Lower leg skin (tissue), 4 donors: ENCODE results near the gene DAGLA. TPM values are rescaled to one million over a fixed set of nuclear protein-coding genes. Genes with fewer than 3 reads are reported as not detected.

Source experiments
- DNase-seq, 2 donors: peaks; one replicate each; pipeline ENCODE4 v3.0.0-alpha.2; 2019; ENCODE audit warnings: low spot score in 2 of 2
- H3K4me3 ChIP-seq: fragments of 200-600 bp; sonication (generic); 2 replicates; pipeline ENCODE4 v1.5.1; 2017; ENCODE audit warnings: mild to moderate bottlenecking, low read depth; ENCODE audit not compliant: poor library complexity, severe bottlenecking
- POLR2A ChIP-seq, 2 donors: fragments of 450-650 bp; IDR thresholded peaks; one replicate each; pipeline ENCODE4 v1.6.1; 2016 to 2017; ENCODE audit warnings: antibody characterized with exemption in 2 of 2, mild to moderate bottlenecking in 1 of 2, moderate library complexity in 1 of 2
- WGBS, 2 donors: methylation state at CpG; one replicate each; pipeline ENCODE4 v1.1.5; 2018; 5-methylcytosine and 5-hydroxymethylcytosine counted together
- intact Hi-C: fragments of 100-400 bp; cut with DNase I; formaldehyde crosslinking; loops from one replicate; pipeline ENCODE4 v1.15.0; 2023; ENCODE audit warnings: low total_unique reads
- total RNA-seq, 4 donors: library from RNA; depleted of rRNA; stranded (reverse); fragments of >200 nt; gene quantifications; one replicate each; pipeline ENCODE4 v1.1.0, GENCODE V29; 2016
- TF ChIP-seq, protein P1 (sequence below), 3 donors: fragments of 450-650 bp; IDR thresholded peaks; one replicate each; pipeline ENCODE4 v1.5.1; 2016; ENCODE audit warnings: antibody characterized with exemption in 3 of 3, mild to moderate bottlenecking in 3 of 3, moderate library complexity in 2 of 3

The DAGLA gene
- total RNA-seq, 4 donors from 2014 or later: 0.23 to 1.8 (median 0.79) TPM

- intact Hi-C loops: no loop called here
- no peak overlapping the region for H3K4me3 ChIP-seq
- WGBS, 2 donors: 68% methylated on average over 5 to 6 of the region's 6 CpGs
- TF ChIP-seq POLR2A (IDR thresholded peaks at IDR 0.05): no peak
- TF ChIP-seq, protein P1, sequence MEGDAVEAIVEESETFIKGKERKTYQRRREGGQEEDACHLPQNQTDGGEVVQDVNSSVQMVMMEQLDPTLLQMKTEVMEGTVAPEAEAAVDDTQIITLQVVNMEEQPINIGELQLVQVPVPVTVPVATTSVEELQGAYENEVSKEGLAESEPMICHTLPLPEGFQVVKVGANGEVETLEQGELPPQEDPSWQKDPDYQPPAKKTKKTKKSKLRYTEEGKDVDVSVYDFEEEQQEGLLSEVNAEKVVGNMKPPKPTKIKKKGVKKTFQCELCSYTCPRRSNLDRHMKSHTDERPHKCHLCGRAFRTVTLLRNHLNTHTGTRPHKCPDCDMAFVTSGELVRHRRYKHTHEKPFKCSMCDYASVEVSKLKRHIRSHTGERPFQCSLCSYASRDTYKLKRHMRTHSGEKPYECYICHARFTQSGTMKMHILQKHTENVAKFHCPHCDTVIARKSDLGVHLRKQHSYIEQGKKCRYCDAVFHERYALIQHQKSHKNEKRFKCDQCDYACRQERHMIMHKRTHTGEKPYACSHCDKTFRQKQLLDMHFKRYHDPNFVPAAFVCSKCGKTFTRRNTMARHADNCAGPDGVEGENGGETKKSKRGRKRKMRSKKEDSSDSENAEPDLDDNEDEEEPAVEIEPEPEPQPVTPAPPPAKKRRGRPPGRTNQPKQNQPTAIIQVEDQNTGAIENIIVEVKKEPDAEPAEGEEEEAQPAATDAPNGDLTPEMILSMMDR (IDR thresholded peaks at IDR 0.05): no peak
- DNase-seq: no peak
Measured at GRCh38 chr11:61714316-61714715, 34.1 kb downstream of the DAGLA start.

GRCh38 chr11:61714916-61715315 lies 34.7 kb downstream of the DAGLA start:
- 94% methylated on average over 5 of the region's 5 CpGs for WGBS, 2 donors
- H3K4me3 ChIP-seq: no peak overlapping the region
- no peak for DNase-seq
- intact Hi-C loops: no loop called here
- TF ChIP-seq POLR2A (IDR thresholded peaks at IDR 0.05): no peak
- TF ChIP-seq, protein P1 (IDR thresholded peaks at IDR 0.05): no peak

DNA sequence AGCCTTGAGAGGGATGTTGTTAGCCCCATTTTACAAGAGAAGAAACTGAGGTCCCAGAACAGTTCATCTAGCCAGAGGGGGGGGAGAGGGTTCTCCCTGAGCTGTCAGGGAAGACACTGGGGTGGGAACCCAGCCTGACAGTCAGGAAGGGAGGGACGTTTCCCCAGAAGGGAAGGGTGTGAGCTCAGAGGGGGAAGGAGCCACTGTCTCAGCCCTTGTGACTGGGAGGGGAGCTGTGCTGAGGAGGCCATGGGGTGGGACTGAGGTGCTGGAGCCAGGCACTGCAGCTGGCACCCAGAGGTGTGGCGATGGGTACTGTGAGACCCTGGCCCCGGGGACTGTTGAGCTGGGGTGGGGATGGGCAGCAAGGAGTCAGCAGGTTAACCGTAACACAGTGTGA lies 35.7 kb downstream of the DAGLA start:
- TF ChIP-seq POLR2A (IDR thresholded peaks at IDR 0.05): no peak
- TF ChIP-seq, protein P1 (IDR thresholded peaks at IDR 0.05): no peak
- WGBS, 2 donors: 52 to 62% methylated on average over 4 of the region's 4 CpGs
- H3K4me3 ChIP-seq: no peak overlapping the region
- DNase-seq: no peak
- intact Hi-C loops: no loop called here

GRCh38 chr11:61716478-61717285 lies 36.5 kb downstream of the DAGLA start:
- intact Hi-C loops: no loop called here
- 76 to 85% methylated on average over 10 to 13 of the region's 13 CpGs for WGBS, 2 donors
- DNase-seq: no peak
- no peak overlapping the region for H3K4me3 ChIP-seq
- no peak for TF ChIP-seq POLR2A (IDR thresholded peaks at IDR 0.05)
- TF ChIP-seq, protein P1 (IDR thresholded peaks at IDR 0.05): no peak

DNA sequence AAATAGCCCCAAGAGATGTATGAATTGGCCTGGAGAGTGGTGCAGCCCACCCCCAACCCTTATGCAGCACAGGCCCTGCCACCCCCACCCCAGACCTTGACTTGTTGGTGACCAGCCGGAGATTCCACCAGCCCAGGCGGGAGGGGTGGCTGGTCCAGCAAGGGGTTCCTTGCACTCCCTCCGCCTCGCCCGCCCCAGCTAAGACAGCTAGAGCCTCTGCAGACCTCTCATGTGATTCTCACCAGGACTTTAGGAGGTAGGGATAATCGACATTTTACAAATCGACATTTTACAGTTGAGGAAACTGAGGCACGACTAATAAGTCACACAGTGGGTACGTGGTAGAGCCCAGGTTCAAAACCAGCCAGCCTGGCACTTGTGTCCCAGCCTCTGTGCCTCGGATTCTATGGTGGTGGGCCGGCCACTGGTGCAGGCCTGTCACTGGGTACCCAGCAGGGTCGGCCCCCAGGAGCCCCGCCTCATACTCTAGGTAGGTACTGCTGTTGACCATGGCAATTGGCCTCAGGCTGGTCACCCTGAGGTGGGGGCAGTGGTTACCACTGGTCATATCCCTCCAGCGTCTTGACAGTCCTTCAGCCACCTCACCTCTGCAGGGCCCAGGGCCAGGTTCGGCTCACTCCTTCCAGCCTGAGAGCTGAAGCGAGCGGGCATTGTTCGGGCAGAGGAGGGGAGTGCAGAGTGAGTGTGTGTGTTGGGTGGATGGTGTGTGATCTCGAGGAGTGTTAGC lies 37.3 kb downstream of the DAGLA start:
- DNase-seq: no peak
- 86 to 92% methylated on average over 17 to 19 of the region's 19 CpGs for WGBS, 2 donors
- intact Hi-C loops: no loop called here
- no peak overlapping the region for H3K4me3 ChIP-seq
- TF ChIP-seq, protein P1 (IDR thresholded peaks at IDR 0.05): no peak
- no peak for TF ChIP-seq POLR2A (IDR thresholded peaks at IDR 0.05)
